ENCODE data around the gene TAAR1.
"Not testable (repeated sequence)": the region's sequence is repeated elsewhere in the genome, so short reads cannot be mapped to it uniquely, and the experiment has no call there.

TAAR1 gene

GRCh38 chr6:132651062-132651461 lies 7.9 kb downstream of the TAAR1 start:
- DNase-seq: no peak

- DNase-seq: no peak
Observed at GRCh38 chr6:132650429-132650828, 8.6 kb downstream of the TAAR1 start.

GRCh38 chr6:132648828-132649227 lies 10.2 kb downstream of the TAAR1 start:
- no peak for DNase-seq

- no peak for DNase-seq
Observed at GRCh38 chr6:132648356-132648755, 10.6 kb downstream of the TAAR1 start.

- no peak for DNase-seq
Observed at GRCh38 chr6:132643547-132643946, 15.4 kb downstream of the TAAR1 start.

GRCh38 chr6:132637135-132637534 lies 21.8 kb downstream of the TAAR1 start:
- DNase-seq: not testable (repeated sequence)

GRCh38 chr6:132635906-132636305 lies 23.1 kb downstream of the TAAR1 start:
- DNase-seq: not testable (repeated sequence)

GRCh38 chr6:132635288-132635687 lies 23.7 kb downstream of the TAAR1 start:
- not testable (repeated sequence) for DNase-seq

GRCh38 chr6:132634796-132635195 lies 24.2 kb downstream of the TAAR1 start:
- DNase-seq: no peak

GRCh38 chr6:132633362-132633761 lies 25.6 kb downstream of the TAAR1 start:
- DNase-seq: no peak

- no peak for DNase-seq
Observed at GRCh38 chr6:132624175-132624574, 34.8 kb downstream of the TAAR1 start, which contains the start of gene TAAR2. Gene TAAR2 (minus strand): TSS chr6:132624275. CDS start chr6:132624275, 0 bp downstream.

GRCh38 chr6:132623106-132623845 lies 35.7 kb downstream of the TAAR1 start:
- DNase-seq: no peak

GRCh38 chr6:132616677-132617076 lies 42.3 kb downstream of the TAAR1 start:
- DNase-seq: no peak

GRCh38 chr6:132614554-132614953 lies 44.4 kb downstream of the TAAR1 start:
- DNase-seq: no peak

GRCh38 chr6:132612449-132613108 lies 46.4 kb downstream of the TAAR1 start:
- no peak for DNase-seq

- DNase-seq: no peak
Observed at GRCh38 chr6:132611616-132612015, 47.4 kb downstream of the TAAR1 start.

GRCh38 chr6:132607544-132608233 lies 51.3 kb downstream of the TAAR1 start:
- no peak for DNase-seq

- DNase-seq: no peak
Observed at GRCh38 chr6:132604635-132605152, 54.3 kb downstream of the TAAR1 start.

- DNase-seq: not testable (repeated sequence)
Observed at GRCh38 chr6:132600900-132601299, 58.1 kb downstream of the TAAR1 start.

- DNase-seq: no peak
Observed at GRCh38 chr6:132598473-132598872, 60.5 kb downstream of the TAAR1 start.

GRCh38 chr6:132596201-132596600 lies 62.8 kb downstream of the TAAR1 start:
- no peak for DNase-seq
